Measurements from ENCODE around the gene PTPN4. TPM values are rescaled to one million over a fixed set of nuclear protein-coding genes. Genes with fewer than 3 reads are reported as not detected.

The PTPN4 gene
- total and polyA plus RNA-seq, 2 donors from 2014 or later = 7.4 to 46.4 TPM

- Histone ChIP-seq H3K9ac (ENCODE audit: low read length in 3 of 3) (no peak overlapping the region), H3K9me3 (ENCODE audit: control insufficient read depth in 2 of 3, insufficient read depth in 1 of 3, low read length in 3 of 3) (no peaks in the 10 kb centered on the region), H3K4me1 (ENCODE audit: control insufficient read depth in 2 of 3, insufficient read depth in 2 of 3, low read depth in 1 of 3, low read length in 3 of 3) (no peaks in the 10 kb centered on the region), H3K27me3 (ENCODE audit: control insufficient read depth, insufficient read depth, low read length) (no peaks in the 10 kb centered on the region), H3K4me3 (ENCODE audit: low read length in 3 of 3) (no peak overlapping the region), H3K27ac (ENCODE audit: low read depth in 2 of 2, low read length in 2 of 2) (no peak overlapping the region), H3K36me3 (ENCODE audit: control insufficient read depth in 2 of 3, insufficient read depth in 3 of 3, low read length in 3 of 3) (no peaks in the 10 kb centered on the region)
- FAIRE-seq (no peak), DNase-seq (no peak)
- intact Hi-C loops (cut with DNase I) = no loop called here
- TF ChIP-seq CTCF (IDR thresholded peaks at IDR 0.05; ENCODE audit: borderline replicate concordance, extremely low read depth, insufficient read depth) = no peak
Observed at GRCh38 chr2:120004254-120004653, 244.5 kb downstream of the PTPN4 start.

GRCh38 chr2:120005834-120006521 lies 246.3 kb downstream of the PTPN4 start:
- no peak overlapping the region for H3K27ac ChIP-seq (ENCODE audit: low read depth in 2 of 2, low read length in 2 of 2)
- no peaks in the 10 kb centered on the region for H3K36me3 ChIP-seq (ENCODE audit: control insufficient read depth in 2 of 3, insufficient read depth in 3 of 3, low read length in 3 of 3)
- H3K27me3 ChIP-seq (ENCODE audit: control insufficient read depth, insufficient read depth, low read length) = no peaks in the 10 kb centered on the region
- H3K9me3 ChIP-seq (ENCODE audit: control insufficient read depth in 2 of 3, insufficient read depth in 1 of 3, low read length in 3 of 3) = no peaks in the 10 kb centered on the region
- intact Hi-C loops (cut with DNase I) = no loop called here
- TF ChIP-seq CTCF (IDR thresholded peaks at IDR 0.05; ENCODE audit: borderline replicate concordance, extremely low read depth, insufficient read depth) = no peak
- FAIRE-seq (no peak), DNase-seq (no peak)
- H3K9ac ChIP-seq (ENCODE audit: low read length in 3 of 3) = no peak overlapping the region
- no peaks in the 10 kb centered on the region for H3K4me1 ChIP-seq (ENCODE audit: control insufficient read depth in 2 of 3, insufficient read depth in 2 of 3, low read depth in 1 of 3, low read length in 3 of 3)
- H3K4me3 ChIP-seq (ENCODE audit: low read length in 3 of 3) = no peak overlapping the region

GRCh38 chr2:120007851-120008250 lies 248.1 kb downstream of the PTPN4 start:
- Histone ChIP-seq H3K27me3 (ENCODE audit: control insufficient read depth, insufficient read depth, low read length) (no peaks in the 10 kb centered on the region), H3K4me1 (ENCODE audit: control insufficient read depth in 2 of 3, insufficient read depth in 2 of 3, low read depth in 1 of 3, low read length in 3 of 3) (peaks cover 0 to 4% (median 0%) of the 10 kb centered on the region in 3 donors), H3K36me3 (ENCODE audit: control insufficient read depth in 2 of 3, insufficient read depth in 3 of 3, low read length in 3 of 3) (no peaks in the 10 kb centered on the region), H3K27ac (ENCODE audit: low read depth in 2 of 2, low read length in 2 of 2) (no peak overlapping the region), H3K4me3 (ENCODE audit: low read length in 3 of 3) (no peak overlapping the region), H3K9ac (ENCODE audit: low read length in 3 of 3) (no peak overlapping the region), H3K9me3 (ENCODE audit: control insufficient read depth in 2 of 3, insufficient read depth in 1 of 3, low read length in 3 of 3) (no peaks in the 10 kb centered on the region)
- intact Hi-C loops (cut with DNase I) = no loop called here
- FAIRE-seq (no peak), DNase-seq (no peak)
- no peak for TF ChIP-seq CTCF (IDR thresholded peaks at IDR 0.05; ENCODE audit: borderline replicate concordance, extremely low read depth, insufficient read depth)

Data from kidney (tissue), 14 donors.